ENCODE data around the gene ABCA7. TPM values are rescaled to one million over a fixed set of nuclear protein-coding genes. Genes with fewer than 3 reads are reported as not detected.
A peak's percentile ranks its signal among the peaks of the same experiment; 100 is the strongest.

Gene ABCA7
- total RNA-seq, 2 experiments from 2014 or later = 114 to 118 TPM

- Mint-ChIP-seq H3K27me3 (no peaks in the 10 kb centered on the region), H3K4me3 (peak overlapping the region; percentile 94), H3K27ac (peak overlapping the region; percentile 96), H3K9me3 (no peaks in the 10 kb centered on the region), H3K36me3 (ENCODE audit: low read depth) (peaks cover 46% of the 10 kb centered on the region), H3K4me1 (ENCODE audit: low read depth) (peaks cover 70% of the 10 kb centered on the region)
- peak in 13 of 14 experiments; percentile 72 to 90 (median 81) for DNase-seq
- H3K9me3 ChIP-seq (ENCODE audit: control insufficient read depth in 1 of 2, insufficient read depth in 1 of 2, low read length in 2 of 2) = no peaks in the 10 kb centered on the region
- H3K4me3 ChIP-seq (ENCODE audit: low read length) = peak overlapping the region; percentile 98
- CTCF ChIA-PET = interaction anchor here (1.1 to 1.9 kb wide), 3 partner anchors 12 to 20 kb away, joined by 4 to 11 read pairs (median 6); no protein-coding TSS in a partner anchor
- no peaks in the 10 kb centered on the region for H3K27me3 ChIP-seq (ENCODE audit: control insufficient read depth in 1 of 2, insufficient read depth in 2 of 2, low read length in 2 of 2)
- H3K27ac ChIP-seq (ENCODE audit: low read depth in 1 of 2, low read length in 2 of 2) = peak overlapping the region; percentile 71 to 98
- peaks cover 49% of the 10 kb centered on the region for H3K36me3 ChIP-seq (ENCODE audit: insufficient read depth, low read length)
- peak; percentile 20 for ATAC-seq (ENCODE audit: poor library complexity)
- peaks cover 87% of the 10 kb centered on the region for H3K4me1 ChIP-seq (ENCODE audit: insufficient read depth, low read length)
- POLR2A ChIA-PET = interaction anchor here (0.7 to 21.0 kb wide), 29 partner anchors 13 to 365 kb away, joined by 3 to 1253 read pairs (median 7); partner anchors contain the start of genes ABCA7, CIRBP, CNN2 and FAM174C
- no peak for TF ChIP-seq CTCF (IDR thresholded peaks at IDR 0.05)
- intact Hi-C loops (cut with DNase I, micrococcal nuclease) = loop anchor here (2.0 to 5.0 kb wide), 6 partner anchors 18 to 124 kb away; partner anchors contain the start of genes GPX4 (in 2 of the 2), RNU6-2 (in 2 of the 2) and TMEM259 (in 2 of the 2)
Measured at GRCh38 chr19:1068009-1069001, 28.4 kb downstream of the ABCA7 start.

GRCh38 chr19:1069009-1069779 lies 29.3 kb downstream of the ABCA7 start:
- Mint-ChIP-seq H3K36me3 (ENCODE audit: low read depth) (peaks cover 55% of the 10 kb centered on the region), H3K4me3 (peak overlapping the region; percentile 94), H3K9me3 (no peaks in the 10 kb centered on the region), H3K27ac (peak overlapping the region; percentile 96), H3K4me1 (ENCODE audit: low read depth) (peaks cover 67% of the 10 kb centered on the region), H3K27me3 (no peaks in the 10 kb centered on the region)
- H3K9me3 ChIP-seq (ENCODE audit: control insufficient read depth in 1 of 2, insufficient read depth in 1 of 2, low read length in 2 of 2) = no peaks in the 10 kb centered on the region
- peaks cover 87% of the 10 kb centered on the region for H3K4me1 ChIP-seq (ENCODE audit: insufficient read depth, low read length)
- ATAC-seq (ENCODE audit: poor library complexity) (peak; percentile 30), DNase-seq (peak in 13 of 14 experiments; percentile 64 to 94 (median 78))
- H3K36me3 ChIP-seq (ENCODE audit: insufficient read depth, low read length) = peaks cover 57% of the 10 kb centered on the region
- H3K27ac ChIP-seq (ENCODE audit: low read depth in 1 of 2, low read length in 2 of 2) = peak overlapping the region; percentile 71 to 98
- no peak for TF ChIP-seq CTCF (IDR thresholded peaks at IDR 0.05)
- H3K27me3 ChIP-seq (ENCODE audit: control insufficient read depth in 1 of 2, insufficient read depth in 2 of 2, low read length in 2 of 2) = no peaks in the 10 kb centered on the region
- ChIA-PET POLR2A (interaction anchor here (0.6 to 21.0 kb wide), 12 partner anchors 13 to 200 kb away, joined by 3 to 1253 read pairs (median 26); partner anchors contain the start of genes ABCA7, CIRBP, CNN2 and GPX4), CTCF (no interaction called here)
- intact Hi-C loops (cut with DNase I, micrococcal nuclease) = loop anchor here (2.0 to 5.0 kb wide), 6 partner anchors 18 to 123 kb away; partner anchors contain the start of genes GPX4 (in 2 of the 2), RNU6-2 (in 2 of the 2) and TMEM259 (in 2 of the 2)
- H3K4me3 ChIP-seq (ENCODE audit: low read length) = peak overlapping the region; percentile 98

GRCh38 chr19:1070576-1070930 lies 30.6 kb downstream of the ABCA7 start:
- H3K27ac Mint-ChIP-seq = peak overlapping the region; percentile 96
- Histone ChIP-seq H3K36me3 (ENCODE audit: insufficient read depth, low read length) (peaks cover 69% of the 10 kb centered on the region), H3K4me3 (ENCODE audit: low read length) (no peak overlapping the region), H3K9me3 (ENCODE audit: control insufficient read depth in 1 of 2, insufficient read depth in 1 of 2, low read length in 2 of 2) (no peaks in the 10 kb centered on the region), H3K27ac (ENCODE audit: low read depth in 1 of 2, low read length in 2 of 2) (peak overlapping the region in 1 of 2 donors; percentile 50), H3K4me1 (ENCODE audit: insufficient read depth, low read length) (peaks cover 85% of the 10 kb centered on the region), H3K27me3 (ENCODE audit: control insufficient read depth in 1 of 2, insufficient read depth in 2 of 2, low read length in 2 of 2) (no peaks in the 10 kb centered on the region)
- POLR2A ChIA-PET = interaction anchor here (0.8 to 21.0 kb wide), 5 partner anchors 12 to 199 kb away, joined by 3 to 1253 read pairs (median 6); partner anchors contain the start of genes CIRBP and RNU6-2
- CTCF ChIA-PET = no interaction called here
- peaks cover 61% of the 10 kb centered on the region for H3K36me3 Mint-ChIP-seq (ENCODE audit: low read depth)
- peaks cover 59% of the 10 kb centered on the region for H3K4me1 Mint-ChIP-seq (ENCODE audit: low read depth)
- peak overlapping the region; percentile 2 for H3K4me3 Mint-ChIP-seq
- ATAC-seq (ENCODE audit: poor library complexity) (no peak), DNase-seq (no peak)
- no peak for TF ChIP-seq CTCF (IDR thresholded peaks at IDR 0.05)
- intact Hi-C loops (cut with DNase I, micrococcal nuclease) = no loop called here
- no peaks in the 10 kb centered on the region for H3K27me3 Mint-ChIP-seq
- H3K9me3 Mint-ChIP-seq = no peaks in the 10 kb centered on the region

Measured in CD4-positive, alpha-beta T cell (primary cell).